Kidney epithelial cell (primary cell): ENCODE results near the gene TTLL11. TPM values are rescaled to one million over a fixed set of nuclear protein-coding genes. Genes with fewer than 3 reads are reported as not detected.

Experiments used
- DNase-seq: peaks from one replicate; pipeline ENCODE4 v3.0.0-alpha.2; 2010; ENCODE audit warnings: low read depth
- H3K27me3 ChIP-seq: 2 replicates; pipeline ENCODE4 v1.6.0; 2011; ENCODE audit warnings: low read length; ENCODE audit not compliant: control insufficient read depth, insufficient read depth
- H3K36me3 ChIP-seq: 2 replicates; pipeline ENCODE4 v1.5.1; 2011; ENCODE audit warnings: low read length; ENCODE audit not compliant: control insufficient read depth, insufficient read depth
- H3K4me3 ChIP-seq: 2 replicates; pipeline ENCODE4 v1.5.1; 2011; ENCODE audit warnings: low read depth, mild to moderate bottlenecking, control low read depth, low read length
- CTCF ChIP-seq: IDR thresholded peaks from 2 replicates; pipeline ENCODE4 v1.5.1; 2011; ENCODE audit warnings: mild to moderate bottlenecking, moderate library complexity, low read length, control low read depth, inconsistent platforms; ENCODE audit not compliant: insufficient read depth, poor library complexity, severe bottlenecking
- total RNA-seq: library from RNA; depleted of rRNA; stranded (reverse); fragments of >200 nt; gene quantifications from 2 replicates; pipeline ENCODE4 v1.2.3, GENCODE V29; 2015

TTLL11 gene
- total RNA-seq, 1 donor from 2014 or later: 4.2 TPM

DNA sequence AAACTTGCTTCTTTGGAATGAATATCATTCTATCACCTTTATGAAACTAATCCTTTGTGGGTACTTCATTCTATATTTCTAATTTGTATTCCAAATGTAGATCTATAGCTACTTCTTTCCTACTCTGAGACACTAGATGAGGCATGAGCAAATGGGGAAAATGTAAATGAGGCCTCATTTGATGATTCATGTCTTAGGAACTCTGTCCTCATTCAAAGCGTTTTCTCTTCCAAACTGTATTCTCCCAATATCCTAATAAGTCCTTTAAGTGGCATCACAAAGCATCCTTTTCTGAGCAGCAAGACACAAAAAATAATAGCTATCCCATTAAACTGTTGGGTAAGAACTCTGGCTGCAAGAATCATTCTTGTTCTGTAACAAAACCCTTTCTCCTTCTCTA is 56.1 kb downstream of the TTLL11 start:
- H3K36me3 ChIP-seq: no peaks in the 10 kb centered on the region
- H3K27me3 ChIP-seq: no peaks in the 10 kb centered on the region
- no peak for DNase-seq
- no peak for TF ChIP-seq CTCF
- H3K4me3 ChIP-seq: no peak overlapping the region

- Histone ChIP-seq H3K27me3 (no peaks in the 10 kb centered on the region), H3K4me3 (no peak overlapping the region), H3K36me3 (no peaks in the 10 kb centered on the region)
- no peak for TF ChIP-seq CTCF
- no peak for DNase-seq
These were observed 56.7 kb downstream of the TTLL11 start for GRCh38 chr9:122036408-122036807.

- no peaks in the 10 kb centered on the region for H3K36me3 ChIP-seq
- H3K4me3 ChIP-seq: no peak overlapping the region
- DNase-seq: no peak
- TF ChIP-seq CTCF: no peak
- H3K27me3 ChIP-seq: no peaks in the 10 kb centered on the region
These were observed 59.2 kb downstream of the TTLL11 start for GRCh38 chr9:122033775-122034373.

- Histone ChIP-seq H3K36me3 (no peaks in the 10 kb centered on the region), H3K4me3 (no peak overlapping the region), H3K27me3 (no peaks in the 10 kb centered on the region)
- no peak for TF ChIP-seq CTCF
- DNase-seq: no peak
These were observed 60.8 kb downstream of the TTLL11 start for GRCh38 chr9:122032346-122032745.

DNA sequence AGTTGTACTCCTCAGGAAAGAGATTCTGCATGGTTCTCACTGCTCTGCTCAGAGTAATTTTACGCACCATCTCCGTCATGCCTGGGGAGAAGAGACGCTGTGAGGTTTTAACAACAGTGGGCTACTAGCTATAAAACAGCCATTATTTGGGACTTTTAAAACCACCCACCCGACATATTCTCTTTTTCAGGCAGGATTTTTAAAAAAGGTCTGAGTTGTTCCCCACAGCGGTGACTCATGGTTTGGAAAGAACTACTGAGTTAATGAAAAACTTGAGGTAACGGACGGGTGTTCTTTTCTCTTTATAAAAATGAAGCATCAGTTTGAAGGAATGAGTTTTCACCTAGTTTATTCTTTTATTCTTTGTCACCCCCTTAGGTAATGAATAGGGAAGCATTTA is 61.3 kb downstream of the TTLL11 start:
- H3K36me3 ChIP-seq: no peaks in the 10 kb centered on the region
- no peaks in the 10 kb centered on the region for H3K27me3 ChIP-seq
- TF ChIP-seq CTCF: no peak
- no peak overlapping the region for H3K4me3 ChIP-seq
- no peak for DNase-seq

GRCh38 chr9:122031157-122031556 is 62.0 kb downstream of the TTLL11 start:
- Histone ChIP-seq H3K36me3 (no peaks in the 10 kb centered on the region), H3K27me3 (no peaks in the 10 kb centered on the region), H3K4me3 (no peak overlapping the region)
- DNase-seq: no peak
- TF ChIP-seq CTCF: no peak
